HG02759 (cell line): Measurements from ENCODE around the gene PSEN2.

Experiments used
- ATAC-seq: cut with Tn5 transposase; IDR thresholded peaks from one replicate; pipeline ENCODE4 v1.9.1; 2021; ENCODE audit warnings: mild to moderate bottlenecking, moderate library complexity; ENCODE audit not compliant: unreplicated experiment

PSEN2 gene

DNA sequence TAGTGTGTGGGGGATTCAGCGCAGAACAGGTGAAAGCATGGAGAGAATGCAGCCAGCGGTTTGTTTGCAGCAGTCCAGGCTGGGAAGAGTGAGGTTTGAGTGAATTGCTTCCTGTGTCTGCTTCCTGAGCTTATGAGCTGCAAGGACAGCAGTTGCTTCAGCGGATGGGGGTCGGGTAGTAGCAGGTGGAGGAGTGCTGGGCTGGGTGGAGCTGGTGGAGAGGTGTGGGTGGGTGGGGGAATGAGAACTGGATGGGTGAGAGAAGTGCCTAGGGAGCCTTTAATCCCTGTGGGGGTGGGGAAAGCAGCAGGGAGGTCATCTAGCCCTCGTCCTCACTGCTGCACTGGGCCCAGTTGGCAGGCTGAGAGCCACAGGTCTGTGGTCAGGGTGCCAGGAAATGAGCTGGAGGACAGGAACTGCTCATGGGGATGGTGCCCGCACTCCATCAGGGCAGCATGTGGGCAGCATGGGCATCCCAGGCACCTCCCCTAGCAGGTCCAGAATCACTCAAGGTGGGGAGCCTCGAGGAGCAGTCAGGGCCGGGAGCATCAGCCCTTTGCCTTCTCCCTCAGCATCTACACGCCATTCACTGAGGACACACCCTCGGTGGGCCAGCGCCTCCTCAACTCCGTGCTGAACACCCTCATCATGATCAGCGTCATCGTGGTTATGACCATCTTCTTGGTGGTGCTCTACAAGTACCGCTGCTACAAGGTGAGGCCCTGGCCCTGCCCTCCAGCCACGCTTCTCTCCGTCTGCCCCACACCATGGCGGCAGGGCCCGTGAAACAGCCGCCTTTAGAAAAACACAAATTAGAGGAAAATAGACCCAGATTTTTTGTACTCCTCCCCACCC lies 14.8 kb downstream of the PSEN2 start:
- no peak for ATAC-seq

- ATAC-seq, result no peak
Observed at GRCh38 chr1:226886122-226886901, 15.9 kb downstream of the PSEN2 start.

DNA sequence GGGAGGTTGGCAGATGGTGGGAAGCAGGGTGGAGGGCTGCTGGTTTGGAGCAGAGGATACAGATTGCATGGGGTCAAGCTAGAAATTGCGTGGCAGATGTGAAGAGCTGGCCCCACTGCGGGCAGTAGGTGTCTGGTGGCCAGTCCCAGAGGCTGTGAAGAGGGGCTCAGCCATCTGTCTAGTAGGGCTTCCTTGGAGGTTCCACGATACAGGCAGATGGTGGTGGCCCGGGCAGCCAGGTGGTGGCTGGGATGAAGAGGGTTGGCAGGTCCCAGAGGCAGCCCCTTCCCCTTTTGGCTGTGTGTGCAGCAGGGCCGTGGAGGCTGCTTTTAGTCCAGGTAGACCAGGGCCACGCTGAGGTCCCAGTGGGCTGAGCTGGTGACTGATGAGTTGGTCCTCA lies 16.6 kb downstream of the PSEN2 start:
- no peak for ATAC-seq

GRCh38 chr1:226888021-226888420 lies 17.6 kb downstream of the PSEN2 start:
- ATAC-seq, result no peak

DNA sequence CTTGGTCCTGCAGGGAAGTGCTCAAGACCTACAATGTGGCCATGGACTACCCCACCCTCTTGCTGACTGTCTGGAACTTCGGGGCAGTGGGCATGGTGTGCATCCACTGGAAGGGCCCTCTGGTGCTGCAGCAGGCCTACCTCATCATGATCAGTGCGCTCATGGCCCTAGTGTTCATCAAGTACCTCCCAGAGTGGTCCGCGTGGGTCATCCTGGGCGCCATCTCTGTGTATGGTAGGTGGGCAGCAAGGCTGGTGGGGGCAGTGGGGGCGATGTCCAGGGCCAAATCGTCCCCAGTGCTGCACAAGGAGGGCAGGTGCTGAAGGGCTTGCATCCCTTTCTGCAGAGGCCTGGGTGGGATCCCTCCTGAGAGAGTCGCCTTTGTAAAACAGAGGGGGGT lies 18.4 kb downstream of the PSEN2 start:
- ATAC-seq, result no peak

DNA sequence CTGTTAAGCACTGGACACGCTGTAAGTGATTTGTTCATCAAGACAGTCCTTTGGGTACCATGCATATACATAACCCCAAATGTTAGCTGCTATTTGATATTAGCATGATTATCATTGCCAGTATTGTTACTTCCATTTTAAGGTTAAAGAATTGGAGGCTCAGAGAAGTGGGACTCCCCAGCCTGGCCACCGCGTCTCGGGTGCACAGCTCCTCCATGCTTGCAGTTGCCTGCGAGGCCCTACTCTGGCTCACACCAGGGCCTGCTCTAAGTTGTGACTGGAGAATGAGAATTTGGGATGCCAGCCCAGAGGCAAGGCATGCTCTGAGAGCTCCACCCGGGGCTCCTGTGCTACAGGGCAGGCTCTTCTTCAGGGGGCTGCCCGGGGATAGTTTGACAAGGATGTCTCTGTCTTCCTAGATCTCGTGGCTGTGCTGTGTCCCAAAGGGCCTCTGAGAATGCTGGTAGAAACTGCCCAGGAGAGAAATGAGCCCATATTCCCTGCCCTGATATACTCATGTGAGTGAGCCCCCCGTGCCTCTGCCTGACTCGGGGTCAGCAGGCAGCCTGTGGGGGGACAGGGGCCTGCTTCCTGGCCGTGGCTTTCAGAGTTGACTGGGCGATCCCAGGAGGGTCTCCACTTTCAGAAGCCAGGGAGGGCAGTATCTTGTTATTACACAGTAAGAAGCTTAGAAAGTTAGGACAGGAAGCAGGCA lies 19.4 kb downstream of the PSEN2 start:
- ATAC-seq, result no peak

GRCh38 chr1:226890331-226891108 lies 20.1 kb downstream of the PSEN2 start:
- ATAC-seq, result no peak

DNA sequence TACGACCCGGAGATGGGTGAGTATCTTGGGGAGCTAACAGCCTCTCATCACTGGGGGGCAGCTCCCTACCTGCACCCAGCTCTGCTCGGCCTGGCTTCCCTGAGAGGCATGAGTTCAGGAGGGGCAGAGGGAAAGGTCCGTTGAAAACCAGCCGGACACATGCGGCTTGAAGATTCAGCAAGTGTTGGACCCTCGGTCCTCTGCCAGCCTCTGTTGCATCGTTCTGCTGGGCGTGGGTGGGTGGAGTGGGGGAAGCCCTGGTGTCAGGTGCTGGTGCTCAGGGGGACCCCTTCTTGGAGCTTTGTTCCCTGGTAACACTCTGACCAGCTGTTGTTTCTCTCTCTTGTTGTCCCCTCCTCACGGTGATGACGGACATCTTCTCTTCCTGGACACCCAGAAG lies 20.9 kb downstream of the PSEN2 start:
- no peak for ATAC-seq

DNA sequence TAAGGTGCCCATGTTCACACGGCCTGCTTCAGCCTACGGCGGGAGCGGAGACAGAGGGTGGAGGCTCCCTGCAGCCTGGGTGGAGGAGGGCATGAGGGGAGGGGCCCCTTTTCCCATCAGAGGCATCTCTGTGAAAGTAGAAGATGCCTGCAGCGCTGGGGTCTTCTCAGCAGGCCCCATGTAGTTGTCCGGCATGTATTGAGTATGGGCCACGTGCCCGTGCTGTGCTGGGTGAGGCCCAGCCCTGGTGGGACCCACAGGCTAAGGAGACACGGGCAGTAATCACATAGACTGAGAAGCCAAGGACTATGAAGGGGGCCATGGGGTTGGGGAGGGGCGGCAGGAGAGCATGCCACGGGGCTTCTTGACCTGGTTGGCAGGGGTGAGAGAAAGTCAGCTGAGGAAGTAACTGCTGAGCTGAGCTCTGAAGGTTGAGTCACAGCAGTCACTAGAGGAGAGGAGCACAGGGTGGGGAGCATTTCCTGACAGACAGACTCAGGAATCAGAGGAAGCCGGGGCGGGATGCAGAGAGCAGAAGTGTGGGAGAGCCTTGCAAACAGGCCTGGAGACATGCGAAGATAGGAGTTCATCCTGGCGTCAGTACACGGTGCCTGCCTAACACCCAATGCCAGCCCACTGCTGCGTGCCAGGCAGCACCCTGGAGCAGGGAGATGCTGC lies 21.6 kb downstream of the PSEN2 start:
- ATAC-seq, result no peak

GRCh38 chr1:226892524-226892875 lies 22.1 kb downstream of the PSEN2 start:
- ATAC-seq, result no peak

DNA sequence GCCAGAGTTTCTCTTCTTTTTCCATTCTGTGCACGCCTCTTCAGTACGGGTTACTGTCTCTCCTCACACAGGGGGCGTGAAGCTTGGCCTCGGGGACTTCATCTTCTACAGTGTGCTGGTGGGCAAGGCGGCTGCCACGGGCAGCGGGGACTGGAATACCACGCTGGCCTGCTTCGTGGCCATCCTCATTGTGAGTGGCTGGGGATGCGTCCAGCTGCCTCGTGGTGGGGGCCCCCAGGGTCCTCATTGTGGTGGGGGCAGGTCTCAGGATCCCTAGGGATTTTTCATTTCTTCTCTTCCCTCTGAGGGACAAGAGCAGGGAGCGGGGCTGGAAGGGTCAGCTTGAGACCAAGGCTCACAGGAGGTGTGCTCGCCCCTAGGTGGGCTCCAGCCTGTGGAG lies 23.5 kb downstream of the PSEN2 start:
- no peak for ATAC-seq

- ATAC-seq, result no peak
Observed at GRCh38 chr1:226894826-226895225, 24.4 kb downstream of the PSEN2 start.

DNA sequence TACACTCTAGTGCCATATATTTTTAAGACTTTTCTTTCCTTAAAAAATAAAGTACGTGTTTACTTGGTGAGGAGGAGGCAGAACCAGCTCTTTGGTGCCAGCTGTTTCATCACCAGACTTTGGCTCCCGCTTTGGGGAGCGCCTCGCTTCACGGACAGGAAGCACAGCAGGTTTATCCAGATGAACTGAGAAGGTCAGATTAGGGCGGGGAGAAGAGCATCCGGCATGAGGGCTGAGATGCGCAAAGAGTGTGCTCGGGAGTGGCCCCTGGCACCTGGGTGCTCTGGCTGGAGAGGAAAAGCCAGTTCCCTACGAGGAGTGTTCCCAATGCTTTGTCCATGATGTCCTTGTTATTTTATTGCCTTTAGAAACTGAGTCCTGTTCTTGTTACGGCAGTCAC lies 25.2 kb downstream of the PSEN2 start:
- ATAC-seq, result no peak

DNA sequence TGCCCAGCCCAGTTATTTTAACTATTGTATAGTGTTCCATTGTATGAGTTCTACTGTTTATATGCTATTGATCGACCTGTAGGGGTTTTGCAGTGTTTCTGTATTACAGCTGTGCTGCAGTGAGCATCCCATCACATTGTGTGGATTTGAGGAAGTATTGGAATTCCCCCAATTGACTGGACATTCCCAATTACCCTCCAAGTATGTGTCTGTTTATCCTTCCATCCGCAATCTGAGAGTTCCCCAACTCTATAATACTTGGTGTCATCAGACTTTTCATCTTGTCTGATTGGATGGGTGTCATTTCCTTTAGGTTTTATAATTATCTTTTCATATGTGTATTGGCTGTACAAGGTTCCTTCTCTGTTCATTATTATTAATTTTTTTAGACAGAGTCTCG lies 27.8 kb downstream of the PSEN2 start:
- no peak for ATAC-seq

DNA sequence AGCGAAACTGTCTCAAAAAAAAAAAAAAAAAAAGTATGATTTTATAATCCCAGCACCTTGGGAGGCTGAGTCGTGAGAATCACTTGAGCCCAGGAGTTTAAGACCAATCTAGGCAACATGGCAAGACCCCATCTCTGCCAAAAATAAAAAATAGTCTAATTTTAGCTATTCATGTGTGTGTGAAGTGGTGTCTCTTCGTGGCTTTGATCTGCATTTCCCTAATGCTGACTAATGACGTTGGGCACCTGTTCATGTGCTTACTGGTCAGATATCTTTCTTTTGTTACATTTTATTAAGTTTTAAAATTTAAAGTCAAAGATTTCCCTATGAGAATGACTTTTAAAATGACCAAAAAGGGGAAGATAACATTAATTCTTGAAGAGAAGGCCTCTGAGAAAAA lies 31.0 kb downstream of the PSEN2 start:
- no peak for ATAC-seq

- no peak for ATAC-seq
Observed at GRCh38 chr1:226902601-226903000, 32.2 kb downstream of the PSEN2 start.

GRCh38 chr1:226903819-226904716 lies 33.7 kb downstream of the PSEN2 start:
- ATAC-seq, result no peak

GRCh38 chr1:226904772-226905171 lies 34.4 kb downstream of the PSEN2 start:
- ATAC-seq, result no peak

DNA sequence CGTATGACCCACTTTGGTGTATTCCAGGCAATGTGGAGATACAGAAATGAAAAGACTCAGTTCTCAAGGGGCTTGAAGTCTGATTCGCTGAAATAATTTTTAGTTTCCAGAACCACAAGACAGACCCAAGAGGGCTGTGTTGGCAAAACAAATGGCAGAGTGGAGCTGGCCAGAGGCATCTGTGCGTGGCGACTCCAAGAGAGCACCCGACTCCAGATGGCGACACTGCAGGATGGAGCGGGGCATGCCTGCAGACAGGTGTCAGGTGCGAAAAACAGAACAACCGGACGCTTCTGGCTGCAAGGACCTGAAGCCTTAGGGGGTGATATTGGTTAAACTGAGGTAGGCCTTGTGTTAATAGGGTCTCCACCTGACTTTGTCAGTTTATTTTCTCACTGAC lies 38.0 kb downstream of the PSEN2 start:
- ATAC-seq, result no peak
